Fibroblast of the aortic adventitia (primary cell): ENCODE measurements around the gene CCDC7. TPM values are rescaled to one million over a fixed set of nuclear protein-coding genes. Genes with fewer than 3 reads are reported as not detected.

Experiments
- DNase-seq: peaks from one replicate; pipeline ENCODE4 v3.0.0-alpha.2; 2010; ENCODE audit warnings: low read depth
- H3K4me3 ChIP-seq: 2 replicates; pipeline ENCODE4 v1.5.1; 2011; ENCODE audit warnings: low read depth, mild to moderate bottlenecking, control low read depth, low read length, moderate library complexity
- CTCF ChIP-seq: IDR thresholded peaks from 2 replicates; pipeline ENCODE4 v1.5.1; 2011; ENCODE audit warnings: mild to moderate bottlenecking, low read length, control low read depth, inconsistent platforms; ENCODE audit not compliant: insufficient read depth
- total RNA-seq: library from RNA; depleted of rRNA; stranded (reverse); fragments of >200 nt; gene quantifications from 2 replicates; pipeline ENCODE4 v1.2.3, GENCODE V29; 2012; ENCODE audit warnings: low replicate concordance

CCDC7 gene
- total RNA-seq, 1 donor, result 15.4 TPM

GRCh38 chr10:32418572-32418971, 27.4 kb upstream of the CCDC7 start:
- no peak for TF ChIP-seq CTCF
- no peak for DNase-seq
- no peak overlapping the region for H3K4me3 ChIP-seq

- DNase-seq, result no peak
Measured at GRCh38 chr10:32419615-32420014, 26.3 kb upstream of the CCDC7 start.

GRCh38 chr10:32426186-32426585, 19.8 kb upstream of the CCDC7 start:
- DNase-seq, result no peak
- no peak overlapping the region for H3K4me3 ChIP-seq
- TF ChIP-seq CTCF, result no peak

More at GRCh38 chr10:32419615-32420014, 26.3 kb upstream of the CCDC7 start:
- TF ChIP-seq CTCF, result no peak
- no peak overlapping the region for H3K4me3 ChIP-seq

GRCh38 chr10:32433542-32433941, 12.4 kb upstream of the CCDC7 start:
- TF ChIP-seq CTCF, result no peak

GRCh38 chr10:32436215-32436614, 9.7 kb upstream of the CCDC7 start:
- DNase-seq, result no peak
- no peak overlapping the region for H3K4me3 ChIP-seq
- no peak for TF ChIP-seq CTCF

More at GRCh38 chr10:32433542-32433941, 12.4 kb upstream of the CCDC7 start:
- DNase-seq, result no peak
- H3K4me3 ChIP-seq, result no peak overlapping the region

GRCh38 chr10:32437334-32437733, 8.6 kb upstream of the CCDC7 start:
- TF ChIP-seq CTCF, result no peak

GRCh38 chr10:32445036-32445435, 904 bp upstream of the CCDC7 start:
- DNase-seq, result peak; percentile 5
- peak; percentile 19 for TF ChIP-seq CTCF
- H3K4me3 ChIP-seq, result peak overlapping the region; percentile 86

More at GRCh38 chr10:32437334-32437733, 8.6 kb upstream of the CCDC7 start:
- peak; percentile 25 for DNase-seq
- no peak overlapping the region for H3K4me3 ChIP-seq
